HuH-7 (cell line): ENCODE measurements around the gene STAT5B.
"Not testable (repeated sequence)": the region's sequence is repeated elsewhere in the genome, so short reads cannot be mapped to it uniquely, and the experiment has no call there.

Experiments
- DNase-seq: peaks from one replicate; pipeline ENCODE4 v3.0.0; 2011; ENCODE audit warnings: low spot score

Gene STAT5B

DNA sequence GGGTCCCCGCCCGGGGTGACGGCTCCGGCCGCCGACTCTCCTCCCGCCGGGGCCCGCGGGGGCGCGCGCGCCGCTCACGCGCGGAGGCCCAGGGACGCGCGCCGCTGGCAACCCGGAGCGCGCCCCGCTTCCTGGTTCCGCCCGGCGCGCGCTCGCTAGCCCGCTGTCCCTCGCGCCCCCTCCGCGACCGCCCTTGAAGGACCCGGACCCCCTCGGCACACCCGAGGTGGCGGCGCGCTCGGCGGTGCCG lies at the start of gene STAT5B:
Gene STAT5B (minus strand): TSS at position 33 of the 250 bp plus-strand sequence. CDS start 44,264 bp downstream, outside the sequence.
- peak; percentile 90 for DNase-seq

DNA sequence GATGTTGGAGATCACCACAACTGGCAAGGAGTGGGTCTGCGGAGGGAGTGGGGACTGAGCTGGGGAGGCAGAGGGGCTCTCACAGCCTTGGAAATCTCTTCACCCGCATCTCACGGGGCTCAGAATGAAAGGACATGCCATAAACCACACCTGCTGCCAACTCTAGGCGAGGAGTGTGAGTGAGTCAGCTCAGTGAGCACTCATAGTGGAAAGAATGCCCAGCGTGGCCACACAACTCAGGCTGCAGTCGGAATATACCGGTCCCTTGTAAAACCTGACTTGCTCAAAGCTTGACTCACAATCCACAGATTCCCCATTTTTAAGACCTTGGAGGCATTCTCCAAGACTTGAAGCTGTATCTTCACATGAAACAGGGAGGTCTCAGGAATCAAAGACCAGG lies 48.8 kb upstream of the STAT5B start:
- no peak for DNase-seq

DNA sequence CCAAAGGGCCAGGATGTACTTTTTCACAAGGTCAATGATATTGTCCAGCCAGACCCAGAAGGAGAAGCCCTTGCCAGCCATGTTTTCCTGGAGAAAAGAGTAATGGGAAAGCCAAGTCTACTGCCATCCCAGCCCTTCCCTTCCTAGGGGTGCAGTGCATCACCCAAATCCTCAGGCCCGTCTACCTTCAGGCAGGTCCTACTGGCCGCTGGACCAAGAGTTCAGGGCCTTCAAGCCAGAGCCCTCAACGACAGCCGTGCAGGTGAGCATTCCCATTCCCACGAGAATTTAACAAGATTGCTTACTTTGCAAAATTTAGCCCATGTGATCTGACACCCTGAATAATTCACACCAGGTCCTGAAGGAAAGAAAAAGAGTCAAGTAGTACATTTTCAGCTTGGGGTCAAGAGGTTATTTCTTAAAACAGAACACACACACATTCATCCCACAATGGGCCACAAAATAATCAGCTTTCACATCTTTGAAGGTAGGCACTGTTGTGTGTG lies 47.1 kb upstream of the STAT5B start:
- DNase-seq, result no peak

DNA sequence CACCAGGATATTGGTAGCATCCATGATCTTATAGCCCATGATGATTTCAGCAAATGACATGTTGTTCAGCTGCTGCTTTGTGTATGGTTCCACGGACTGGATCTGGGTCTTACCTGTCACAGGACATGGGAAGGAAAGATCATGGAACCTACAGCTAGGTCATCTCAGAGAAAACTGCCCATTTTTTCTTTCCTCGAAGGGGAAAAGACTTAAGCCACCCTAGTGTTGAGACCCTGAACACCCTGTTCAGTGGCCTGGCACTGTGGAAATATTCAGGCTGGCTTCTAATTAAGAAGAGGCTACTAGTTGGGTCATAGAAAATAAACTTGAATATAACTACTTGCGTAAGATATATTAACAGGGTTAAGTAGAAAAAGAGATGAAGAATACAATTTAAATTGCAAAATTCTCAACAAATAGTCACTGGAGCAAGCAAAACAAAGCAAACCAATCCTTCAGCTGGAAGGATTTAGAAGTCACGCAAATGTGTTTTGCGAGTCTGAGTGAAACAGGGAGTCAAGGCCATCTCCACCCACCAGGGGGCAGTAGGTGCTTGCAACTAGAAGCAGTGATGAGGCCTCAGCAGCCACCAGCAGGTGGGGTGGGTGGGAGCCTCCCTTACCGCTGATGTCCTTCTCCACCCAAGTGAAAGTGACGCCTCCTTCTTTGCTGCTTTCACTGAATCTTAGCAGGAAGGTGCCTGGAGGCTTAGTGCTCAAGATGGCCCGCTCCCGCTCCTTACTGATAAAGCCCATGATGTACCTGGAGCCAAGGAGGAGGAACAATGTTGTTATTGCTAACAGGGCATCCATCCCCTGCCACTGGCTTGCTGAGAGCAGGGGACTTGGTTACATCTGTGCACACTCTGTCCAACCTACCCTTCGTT lies 46.4 kb upstream of the STAT5B start:
- peak; percentile 93 for DNase-seq

DNA sequence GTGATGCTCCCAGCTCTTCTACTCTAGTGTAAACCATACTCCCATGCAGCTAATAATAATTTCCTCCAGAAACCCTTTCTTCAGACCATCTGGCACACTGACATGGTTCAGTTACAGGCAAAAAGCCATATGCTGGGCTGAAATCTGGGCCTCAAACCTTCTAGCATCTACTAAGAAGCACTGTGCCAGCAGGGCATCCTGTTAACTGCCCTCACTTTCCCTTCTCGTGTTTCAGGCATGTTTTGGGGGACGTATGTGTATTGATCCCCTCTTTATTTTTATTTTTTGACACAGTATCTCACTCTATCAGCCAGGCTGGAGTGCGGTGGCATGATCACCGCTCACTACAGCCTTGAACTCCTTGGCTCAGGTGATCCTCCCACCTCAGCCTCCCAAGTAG lies 45.4 kb upstream of the STAT5B start:
- no peak for DNase-seq

DNA sequence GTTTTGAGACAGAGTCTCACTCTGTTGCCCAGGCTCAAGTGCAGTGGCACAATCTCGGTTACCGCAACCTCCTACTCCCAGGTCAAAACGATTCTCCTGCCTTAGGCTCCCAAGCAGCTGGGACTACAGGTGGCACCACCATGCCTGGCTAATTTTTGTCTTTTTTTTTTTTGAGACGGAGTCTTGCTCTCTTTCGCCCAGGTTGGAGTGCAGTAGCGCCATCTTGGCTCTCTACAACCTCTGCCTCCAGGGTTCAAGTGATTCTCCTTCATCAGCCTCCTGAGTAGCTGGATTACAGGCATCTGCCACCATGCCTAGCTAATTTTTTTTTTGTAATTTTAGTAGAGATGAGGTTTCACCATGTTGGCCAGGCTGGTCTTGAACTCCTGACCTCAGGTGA lies 41.8 kb upstream of the STAT5B start:
- not testable (repeated sequence) for DNase-seq

DNA sequence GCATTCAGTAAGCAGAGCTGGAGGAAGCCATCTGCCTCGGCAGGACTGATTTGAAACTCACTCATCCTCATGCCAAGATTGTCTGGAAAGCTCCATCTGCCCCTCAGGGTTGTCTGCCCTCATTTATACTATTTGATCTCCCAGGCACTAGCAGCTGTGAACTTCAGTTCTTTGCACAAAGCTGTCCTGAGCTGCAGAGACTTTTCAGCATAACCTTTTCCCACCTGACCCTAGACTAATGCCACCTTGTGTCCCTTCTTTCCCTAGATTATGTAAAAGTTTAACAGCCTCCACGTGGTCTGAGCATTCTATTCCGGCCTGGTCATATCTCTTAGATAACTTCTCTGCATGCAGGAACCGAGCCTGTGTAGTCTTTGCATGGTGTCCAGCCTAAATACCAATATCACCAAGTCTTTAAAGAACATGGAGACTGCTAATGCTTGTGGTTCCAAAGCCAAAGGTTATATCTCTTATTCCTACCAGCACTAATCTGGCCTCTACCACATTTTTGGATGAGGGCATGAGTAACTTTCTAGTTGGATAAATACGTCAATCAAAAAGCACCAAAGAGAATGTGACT lies 41.2 kb upstream of the STAT5B start:
- peak; percentile 61 for DNase-seq

DNA sequence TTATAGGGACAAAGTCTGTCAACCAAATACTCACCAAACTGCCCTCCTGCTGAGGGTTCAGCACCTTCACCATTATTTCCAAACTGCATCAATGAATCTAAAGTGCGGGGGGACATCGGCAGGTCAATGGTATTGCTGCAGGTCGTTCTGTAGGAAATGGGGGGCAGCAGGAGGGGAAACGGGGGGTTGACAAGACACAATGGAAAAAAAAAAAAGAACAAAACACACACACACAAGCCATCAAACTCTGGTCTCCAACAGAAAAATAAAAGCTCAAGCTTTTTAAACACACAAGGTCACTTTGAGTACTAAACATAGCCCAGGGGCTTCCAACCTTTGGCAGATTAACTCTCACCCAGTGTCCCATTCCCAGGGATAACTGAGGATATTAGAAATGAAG lies 40.6 kb upstream of the STAT5B start:
- no peak for DNase-seq

DNA sequence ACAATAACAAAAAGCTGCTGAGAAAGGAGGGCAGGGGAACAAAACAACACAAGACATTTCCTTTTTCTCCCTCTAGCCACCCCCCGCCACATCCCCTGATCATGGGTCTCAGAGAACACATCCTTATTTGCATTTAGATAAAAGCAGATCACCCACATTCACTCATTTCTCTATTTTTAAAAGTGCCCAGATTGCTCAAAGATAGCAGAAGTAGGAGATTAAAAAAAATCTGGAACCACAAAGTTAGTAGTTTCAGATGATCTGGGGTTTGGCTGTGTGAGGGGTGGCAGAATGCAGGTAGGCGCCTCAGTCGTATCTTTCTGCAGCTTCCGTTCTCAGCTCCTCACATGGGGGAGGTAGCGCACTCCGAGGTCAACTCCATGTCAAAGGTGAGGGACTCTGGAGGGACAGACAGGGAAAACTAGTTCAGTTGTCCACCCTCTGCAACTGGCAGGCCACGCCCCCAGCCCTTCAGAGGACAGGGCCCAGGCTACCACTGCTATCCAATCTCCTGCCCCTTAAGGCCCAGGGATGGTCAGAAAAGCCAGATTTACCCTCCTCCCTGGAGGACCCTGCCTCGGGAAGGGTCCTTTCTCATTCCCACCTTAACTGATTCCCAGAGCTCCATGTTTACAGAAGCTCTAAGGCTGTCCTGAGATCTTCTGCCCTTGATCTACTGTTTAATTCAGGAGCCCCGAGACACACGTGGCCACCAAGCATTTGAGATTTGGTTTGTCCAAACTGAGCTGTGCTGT lies 39.4 kb upstream of the STAT5B start:
- DNase-seq, result no peak

DNA sequence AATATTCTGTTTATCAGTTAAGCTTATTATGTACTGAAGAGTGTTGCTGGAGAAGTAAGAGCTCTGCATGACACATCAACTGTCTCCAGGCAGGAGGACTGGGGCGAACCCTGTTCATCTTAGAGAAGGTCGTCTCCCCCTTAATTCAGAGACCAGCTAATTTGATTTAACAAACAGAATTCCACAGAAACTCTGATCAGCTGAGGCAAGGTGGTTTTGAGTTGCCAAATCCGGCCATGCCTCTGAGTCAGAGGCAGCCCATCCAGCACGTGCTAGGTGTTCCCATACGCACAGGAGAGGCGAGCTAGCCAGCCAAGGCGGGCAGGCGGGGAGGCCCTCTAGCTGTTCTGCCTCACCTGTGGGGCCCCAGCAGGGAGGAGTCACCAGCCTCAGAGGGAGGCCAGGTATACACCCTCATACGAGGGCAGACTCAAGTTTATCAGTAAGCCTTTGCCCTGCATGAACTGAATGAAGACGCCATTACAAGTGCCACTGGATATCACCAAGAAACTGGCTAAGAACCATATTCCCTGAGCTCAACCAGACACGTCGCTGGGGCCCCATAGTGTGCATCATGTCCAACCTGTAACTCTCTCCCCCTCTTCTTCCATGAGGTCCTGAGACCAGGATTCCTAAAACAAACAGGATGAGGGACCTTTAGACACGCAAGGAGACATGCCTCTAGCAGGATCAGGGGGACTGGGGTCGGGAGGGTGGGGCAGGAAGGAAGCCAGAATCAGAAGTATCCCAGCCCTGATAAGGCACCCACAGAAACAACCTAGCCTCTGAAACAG lies 37.8 kb upstream of the STAT5B start:
- DNase-seq, result no peak

DNA sequence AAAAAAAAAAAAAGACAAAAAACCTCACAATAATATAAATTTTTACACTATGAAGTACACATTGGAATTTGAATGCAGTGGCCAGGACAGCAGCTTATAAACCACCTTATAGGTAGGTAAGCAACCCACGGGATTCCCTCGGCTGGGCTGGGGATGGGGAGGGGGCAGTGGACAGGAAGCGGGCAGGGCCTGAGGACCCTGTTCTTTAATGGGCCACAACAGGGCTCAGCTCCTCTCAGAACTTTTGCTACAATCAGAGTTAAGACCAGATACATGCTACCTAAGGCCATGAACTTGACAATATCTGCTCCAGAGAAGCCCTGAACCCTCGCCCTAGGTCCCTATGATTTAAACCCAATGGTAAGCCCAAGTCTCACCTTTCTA lies 37.2 kb upstream of the STAT5B start:
- DNase-seq, result no peak

DNA sequence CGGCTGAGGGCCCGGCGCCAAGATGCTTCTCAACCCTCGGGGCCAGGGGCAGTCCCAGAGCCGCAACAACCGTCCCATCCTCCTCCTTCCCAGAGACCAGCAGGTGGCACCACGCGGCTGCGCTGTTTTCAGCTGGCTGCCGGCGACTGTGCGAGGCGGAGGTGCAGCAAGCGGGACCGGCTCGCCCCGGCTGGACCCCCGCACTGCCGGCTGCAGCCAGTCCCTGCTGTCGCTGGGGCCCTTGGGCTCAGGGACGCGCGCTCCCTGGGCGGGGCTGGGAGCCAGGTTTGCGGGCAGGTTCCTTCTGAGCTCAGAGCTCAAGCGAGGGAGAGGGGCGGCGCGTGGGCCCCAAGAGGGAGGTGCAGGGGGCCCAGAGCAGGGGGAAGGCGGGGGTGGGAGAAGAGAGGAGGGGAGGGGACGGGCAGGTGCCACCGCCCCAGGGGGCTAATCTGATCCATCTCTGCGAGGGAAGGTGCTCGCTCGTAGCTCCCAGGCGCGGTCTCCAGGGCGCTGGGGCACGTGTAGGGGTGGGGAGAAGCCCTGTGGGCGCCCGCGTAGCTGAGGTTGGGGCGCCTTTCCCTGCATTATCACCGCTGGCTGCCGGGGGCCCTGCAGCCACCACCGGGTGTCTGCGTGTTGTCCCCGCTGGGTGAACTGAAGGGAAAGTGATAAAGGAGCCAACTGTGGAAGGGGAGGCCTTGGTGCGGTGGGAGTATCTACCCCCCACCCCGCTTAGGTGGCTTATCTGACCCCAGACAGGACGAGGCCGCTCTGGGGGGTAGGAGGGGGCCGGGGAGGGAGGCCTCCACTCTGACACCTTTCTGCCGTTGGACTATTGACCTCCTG lies 36.3 kb upstream of the STAT5B start:
- peak; percentile 93 for DNase-seq

DNA sequence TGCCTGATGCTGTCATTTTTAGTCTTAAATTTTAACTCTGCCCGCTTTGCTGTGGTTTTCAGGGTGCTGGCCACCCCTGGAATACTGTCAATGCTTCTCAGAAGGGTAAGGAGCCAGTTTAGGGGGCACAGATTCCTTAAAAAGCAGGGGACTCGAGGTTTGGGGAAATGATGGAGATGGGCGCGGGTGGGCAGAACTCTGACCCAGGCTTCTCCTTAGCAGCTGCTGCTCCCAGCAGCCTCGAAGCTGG lies 35.8 kb upstream of the STAT5B start:
- no peak for DNase-seq

DNA sequence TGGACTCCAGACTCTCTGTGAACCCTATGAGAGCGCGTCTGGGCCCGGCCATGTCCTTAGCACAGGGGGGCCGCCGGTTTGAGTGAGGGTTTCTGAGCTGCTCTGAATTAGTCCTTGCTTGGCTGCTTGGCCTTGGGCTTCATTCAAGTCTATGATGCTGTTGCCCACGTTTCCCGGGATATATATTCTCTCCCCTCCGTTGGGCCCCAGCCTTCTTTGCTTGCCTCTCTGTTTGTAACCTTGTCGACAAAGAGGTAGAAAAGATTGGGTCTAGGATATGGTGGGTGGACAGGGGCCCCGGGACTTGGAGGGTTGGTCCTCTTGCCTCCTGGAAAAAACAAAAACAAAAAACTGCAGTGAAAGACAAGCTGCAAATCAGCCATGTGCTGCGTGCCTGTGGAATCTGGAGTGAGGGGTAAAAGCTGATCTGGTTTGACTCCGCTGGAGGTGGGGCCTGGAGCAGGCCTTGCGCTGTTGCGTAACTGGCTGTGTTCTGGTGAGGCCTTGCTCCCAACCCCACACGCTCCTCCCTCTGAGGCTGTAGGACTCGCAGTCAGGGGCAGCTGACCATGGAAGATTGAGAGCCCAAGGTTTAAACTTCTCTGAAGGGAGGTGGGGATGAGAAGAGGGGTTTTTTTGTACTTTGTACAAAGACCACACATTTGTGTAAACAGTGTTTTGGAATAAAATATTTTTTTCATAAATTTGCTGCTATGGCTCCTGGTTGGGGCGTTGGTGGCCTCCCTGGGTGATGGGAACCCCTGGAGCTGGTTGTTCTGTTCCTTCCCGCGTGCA lies 35.2 kb upstream of the STAT5B start:
- DNase-seq, result peak; percentile 97

DNA sequence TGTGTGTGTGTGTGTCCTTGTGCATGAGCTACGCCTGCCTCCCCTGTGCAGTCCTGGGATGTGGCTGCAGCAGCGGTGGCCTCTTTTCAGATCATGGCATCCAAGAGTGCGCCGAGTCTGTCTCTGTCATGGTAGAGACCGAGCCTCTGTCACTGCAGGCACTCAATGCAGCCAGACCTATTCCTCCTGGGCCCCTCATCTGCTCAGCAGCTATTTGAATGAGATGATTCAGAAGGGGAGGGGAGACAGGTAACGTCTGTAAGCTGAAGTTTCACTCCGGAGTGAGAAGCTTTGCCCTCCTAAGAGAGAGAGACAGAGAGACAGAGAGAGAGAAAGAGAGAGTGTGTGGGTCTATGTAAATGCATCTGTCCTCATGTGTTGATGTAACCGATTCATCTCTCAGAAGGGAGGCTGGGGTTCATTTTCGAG lies 34.6 kb upstream of the STAT5B start:
- no peak for DNase-seq

DNA sequence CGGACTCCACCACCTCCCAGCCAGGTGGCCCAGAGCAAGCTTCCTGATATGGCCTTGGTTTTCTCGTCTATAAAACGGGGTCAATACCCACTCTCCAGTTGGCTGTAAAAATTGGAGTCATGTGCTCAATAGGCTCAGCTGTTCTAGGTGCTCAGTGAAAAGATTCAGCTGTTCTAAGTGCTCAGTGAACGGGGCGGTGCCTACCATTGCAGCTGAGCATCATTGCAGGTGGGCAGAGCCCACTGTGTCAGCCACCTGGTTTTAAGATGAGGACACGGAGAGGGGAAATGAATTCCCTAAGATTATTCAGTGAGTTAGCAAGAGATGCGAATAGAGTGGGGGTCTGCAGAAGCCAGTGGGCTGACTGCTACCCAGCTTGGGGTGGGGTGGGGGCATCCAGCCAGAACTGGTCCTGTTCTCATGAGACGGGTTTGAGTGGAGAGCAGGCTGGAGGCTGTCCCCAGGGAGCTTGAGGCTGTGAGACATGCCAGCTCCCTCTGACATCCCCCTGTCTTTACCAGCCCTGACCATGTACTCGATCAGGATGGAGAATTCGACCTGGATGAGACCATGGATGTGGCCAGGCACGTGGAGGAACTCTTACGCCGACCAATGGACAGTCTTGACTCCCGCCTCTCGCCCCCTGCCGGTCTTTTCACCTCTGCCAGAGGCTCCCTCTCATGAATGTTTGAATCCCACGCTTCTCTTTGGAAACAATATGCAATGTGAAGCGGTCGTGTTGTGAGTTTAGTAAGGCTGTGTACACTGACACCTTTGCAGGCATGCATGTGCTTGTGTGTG lies 34.0 kb upstream of the STAT5B start:
- DNase-seq, result no peak

DNA sequence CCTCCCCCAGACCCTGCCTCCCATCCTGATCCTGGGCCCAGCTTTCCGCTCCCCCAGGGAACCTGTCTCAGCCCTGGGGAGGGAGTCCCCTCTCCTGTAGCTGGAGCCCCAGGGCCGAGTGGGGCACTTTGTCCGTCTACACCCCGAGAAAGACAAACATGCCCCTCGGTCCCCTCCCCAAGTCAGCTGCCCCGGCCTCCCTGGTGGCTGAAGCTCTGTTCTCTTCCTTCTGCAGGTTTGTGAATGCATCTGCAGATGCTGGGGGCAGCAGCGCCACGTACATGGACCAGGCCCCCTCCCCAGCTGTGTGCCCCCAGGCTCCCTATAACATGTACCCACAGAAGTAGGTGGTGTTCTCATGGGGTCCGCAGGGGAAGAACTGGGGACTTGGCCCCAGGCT lies 33.0 kb upstream of the STAT5B start:
- no peak for DNase-seq

DNA sequence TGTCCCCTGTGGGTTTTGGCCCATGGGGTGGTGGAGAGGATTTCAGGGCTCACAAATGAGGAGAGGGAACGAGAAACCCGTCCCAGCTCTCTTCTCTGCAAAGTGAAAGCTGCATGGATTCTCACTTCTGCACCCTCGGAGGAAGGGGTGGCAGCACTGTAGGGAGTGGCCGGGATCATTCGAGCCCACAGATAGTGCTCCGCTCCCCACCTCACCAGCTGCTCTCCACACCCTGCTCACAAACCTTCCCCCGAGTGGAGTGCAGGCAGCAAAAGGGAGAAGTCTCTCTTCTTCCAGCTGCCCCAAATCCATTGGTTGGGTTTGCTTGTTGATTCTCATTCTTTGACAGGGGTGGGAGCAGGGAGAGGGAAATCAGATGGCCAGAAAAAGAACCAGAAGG lies 32.3 kb upstream of the STAT5B start:
- DNase-seq, result no peak

DNA sequence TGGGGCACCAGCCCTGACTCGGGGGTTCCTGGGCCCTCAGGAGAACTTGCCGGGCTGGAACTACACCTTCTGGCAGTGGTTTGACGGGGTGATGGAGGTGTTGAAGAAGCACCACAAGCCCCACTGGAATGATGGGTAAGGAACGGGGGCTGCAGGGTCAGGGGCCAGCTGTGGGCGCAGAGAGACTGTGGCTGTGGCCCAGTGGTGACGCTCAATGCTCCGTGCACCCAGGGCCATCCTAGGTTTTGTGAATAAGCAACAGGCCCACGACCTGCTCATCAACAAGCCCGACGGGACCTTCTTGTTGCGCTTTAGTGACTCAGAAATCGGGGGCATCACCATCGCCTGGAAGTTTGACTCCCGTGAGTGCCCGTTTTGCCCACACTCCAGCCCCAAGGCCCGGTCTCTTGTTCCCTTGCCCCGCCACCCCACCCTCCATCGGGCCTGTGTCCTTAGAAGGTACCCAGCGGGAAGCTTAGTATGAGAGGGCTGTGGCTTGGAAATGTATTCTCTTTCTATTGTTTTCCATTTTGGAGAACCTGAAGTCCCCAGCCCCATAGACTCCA lies 31.3 kb upstream of the STAT5B start:
- DNase-seq, result no peak

DNA sequence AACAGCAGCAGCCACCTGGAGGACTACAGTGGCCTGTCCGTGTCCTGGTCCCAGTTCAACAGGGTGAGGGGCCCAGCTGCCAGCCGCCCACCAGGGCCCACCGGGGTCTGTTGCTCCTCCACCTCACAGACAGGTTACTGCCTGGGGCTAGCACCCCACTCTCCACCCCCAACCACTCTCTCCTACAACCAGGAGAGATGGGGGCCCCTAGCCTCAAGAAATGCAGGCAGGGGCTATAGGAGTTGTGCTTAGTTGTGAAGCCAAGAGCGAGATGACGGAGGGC lies 30.1 kb upstream of the STAT5B start:
- DNase-seq, result no peak
